Measurements from ENCODE around the gene SON.
"Not testable (repeated sequence)": the region's sequence is repeated elsewhere in the genome, so short reads cannot be mapped to it uniquely, and the experiment has no call there.

SON gene

GRCh38 chr21:33576741-33577141 lies 33.9 kb downstream of the SON start:
- not testable (repeated sequence) for DNase-seq

- DNase-seq: no peak
Measured at GRCh38 chr21:33578214-33578613, 35.4 kb downstream of the SON start.

GRCh38 chr21:33578959-33579542 lies 36.2 kb downstream of the SON start:
- DNase-seq: no peak

- no peak for DNase-seq
Measured at GRCh38 chr21:33584455-33584854, 41.6 kb downstream of the SON start.

GRCh38 chr21:33586927-33587326 lies 44.1 kb downstream of the SON start:
- DNase-seq: no peak

GRCh38 chr21:33587792-33588484 lies 45.1 kb downstream of the SON start:
- peak; percentile 34 for DNase-seq

GRCh38 chr21:33588485-33589335 lies 45.9 kb downstream of the SON start, which contains the start of gene DONSON:
TSS of gene DONSON (minus strand) at chr21:33588684. CDS start at chr21:33588641, 43 bp downstream.
- peak; percentile 66 for DNase-seq

- no peak for DNase-seq
Measured at GRCh38 chr21:33598051-33598450, 55.2 kb downstream of the SON start.

GRCh38 chr21:33608559-33608958 lies 65.7 kb downstream of the SON start:
- no peak for DNase-seq

GRCh38 chr21:33611006-33611744 lies 68.3 kb downstream of the SON start:
- no peak for DNase-seq

- DNase-seq: not testable (repeated sequence)
Measured at GRCh38 chr21:33617565-33617964, 74.7 kb downstream of the SON start.

GRCh38 chr21:33618407-33618806 lies 75.6 kb downstream of the SON start:
- no peak for DNase-seq

- no peak for DNase-seq
Measured at GRCh38 chr21:33619726-33620125, 76.9 kb downstream of the SON start.

- no peak for DNase-seq
Measured at GRCh38 chr21:33622253-33622652, 79.4 kb downstream of the SON start.

GRCh38 chr21:33626151-33626550 lies 83.3 kb downstream of the SON start:
- not testable (repeated sequence) for DNase-seq
